ENCODE data around the gene TXNL4A.
"Not testable (repeated sequence)": the region's sequence is repeated elsewhere in the genome, so short reads cannot be mapped to it uniquely, and the experiment has no call there.

TXNL4A gene

GRCh38 chr18:79988451-79989194 lies at the start of gene TXNL4A:
TSS of gene TXNL4A (minus strand) at chr18:79988563. CDS start at chr18:79988392, 171 bp downstream.
- peak; percentile 39 for DNase-seq

- DNase-seq, result no peak
Observed at GRCh38 chr18:80037300-80037699, 48.9 kb upstream of the TXNL4A start.

GRCh38 chr18:80035997-80036396 lies 47.6 kb upstream of the TXNL4A start:
- DNase-seq, result no peak

GRCh38 chr18:80034852-80035406 lies 46.6 kb upstream of the TXNL4A start:
- no peak for DNase-seq

GRCh38 chr18:80034068-80034851 lies 45.9 kb upstream of the TXNL4A start, which contains the start of gene RBFA:
TSS of gene RBFA (plus strand) at chr18:80034434. CDS start at chr18:80034496, 62 bp downstream.
- DNase-seq, result peak; percentile 96

- peak; percentile 84 for DNase-seq
Observed at GRCh38 chr18:80033181-80034067, 45.1 kb upstream of the TXNL4A start.

GRCh38 chr18:80029690-80030089 lies 41.3 kb upstream of the TXNL4A start:
- DNase-seq, result no peak

GRCh38 chr18:80027719-80028118 lies 39.4 kb upstream of the TXNL4A start:
- not testable (repeated sequence) for DNase-seq

GRCh38 chr18:80026363-80026762 lies 38.0 kb upstream of the TXNL4A start:
- no peak for DNase-seq

GRCh38 chr18:80023173-80023572 lies 34.8 kb upstream of the TXNL4A start:
- DNase-seq, result no peak

GRCh38 chr18:80022613-80023012 lies 34.2 kb upstream of the TXNL4A start:
- DNase-seq, result no peak

GRCh38 chr18:80012714-80013113 lies 24.4 kb upstream of the TXNL4A start:
- no peak for DNase-seq

GRCh38 chr18:80011496-80012137 lies 23.3 kb upstream of the TXNL4A start:
- not testable (repeated sequence) for DNase-seq

GRCh38 chr18:80010551-80010906 lies 22.2 kb upstream of the TXNL4A start:
- DNase-seq, result no peak

- no peak for DNase-seq
Observed at GRCh38 chr18:80009661-80010550, 21.5 kb upstream of the TXNL4A start.

- peak; percentile 54 for DNase-seq
Observed at GRCh38 chr18:80006724-80007123, 18.4 kb upstream of the TXNL4A start.

- DNase-seq, result no peak
Observed at GRCh38 chr18:80004600-80005342, 16.4 kb upstream of the TXNL4A start.

- no peak for DNase-seq
Observed at GRCh38 chr18:80002468-80002867, 14.1 kb upstream of the TXNL4A start.

GRCh38 chr18:80000877-80001276 lies 12.5 kb upstream of the TXNL4A start:
- DNase-seq, result no peak

- DNase-seq, result not testable (repeated sequence)
Observed at GRCh38 chr18:79999701-80000100, 11.3 kb upstream of the TXNL4A start.

Data from NCI-H526 treated with DMSO at 0.1 percent for 48 hours (cell line).